Skeletal muscle tissue (tissue), 4 donors: ENCODE data around the gene CTNNA3. TPM values are rescaled to one million over a fixed set of nuclear protein-coding genes. Genes with fewer than 3 reads are reported as not detected.

Experiments used
- H3K27ac ChIP-seq: one replicate; pipeline ENCODE4 v1.7.0; 2013; ENCODE audit warnings: mild to moderate bottlenecking, low read depth, low read length, inconsistent platforms
- H3K27me3 ChIP-seq, 3 donors: one replicate each; pipeline ENCODE4 v1.7.0; 2013; ENCODE audit warnings: low read length in 3 of 3; ENCODE audit not compliant: control insufficient read depth in 3 of 3, insufficient read depth in 3 of 3
- H3K36me3 ChIP-seq, 3 donors: one replicate each; pipeline ENCODE4 v1.7.0; 2013; ENCODE audit warnings: low read length in 3 of 3; ENCODE audit not compliant: control insufficient read depth in 3 of 3, insufficient read depth in 3 of 3
- H3K4me1 ChIP-seq, 3 donors: one replicate each; pipeline ENCODE4 v1.7.0; 2013; ENCODE audit warnings: low read length in 3 of 3, mild to moderate bottlenecking in 3 of 3; ENCODE audit not compliant: control insufficient read depth in 3 of 3, insufficient read depth in 3 of 3
- H3K4me3 ChIP-seq, 3 donors: one replicate each; pipeline ENCODE4 v1.7.0; 2013; ENCODE audit warnings: low read length in 3 of 3
- H3K9ac ChIP-seq, 3 donors: one replicate each; pipeline ENCODE4 v1.7.0; 2013; ENCODE audit warnings: low read length in 3 of 3, mild to moderate bottlenecking in 3 of 3, moderate library complexity in 2 of 3, low read depth in 1 of 3
- H3K9me3 ChIP-seq, 3 donors: one replicate each; pipeline ENCODE4 v1.7.0; 2013; ENCODE audit warnings: low read length in 3 of 3; ENCODE audit not compliant: control insufficient read depth in 3 of 3
- total RNA-seq: library from RNA; depleted of rRNA; stranded (reverse); fragments of >200 nt; gene quantifications from one replicate; pipeline ENCODE4 v1.2.3, GENCODE V29; 2014
- donor health status: Osteomylitis.

CTNNA3 gene
- total RNA-seq, 1 donor from 2014 or later = 24.0 TPM

DNA sequence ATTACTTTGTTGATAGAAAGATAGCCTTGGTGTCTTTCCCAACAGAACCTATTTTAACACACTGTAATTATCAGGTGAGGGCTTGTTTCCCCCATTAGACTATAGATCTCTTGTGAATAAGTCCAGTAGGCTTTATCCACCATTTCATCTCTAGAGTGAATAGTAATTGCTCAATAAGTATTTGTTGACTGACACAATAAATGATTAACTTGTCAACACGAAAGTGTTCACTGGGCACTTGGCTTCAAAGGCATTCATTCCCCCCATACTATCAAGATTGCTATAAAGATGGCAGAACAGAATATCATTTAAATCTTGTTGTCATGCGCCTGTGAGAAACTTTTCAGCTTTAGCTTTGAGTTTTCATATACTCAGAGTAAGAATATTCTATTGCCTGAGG, 1194.6 kb downstream of the CTNNA3 start:
- Histone ChIP-seq H3K36me3 (no peaks in the 10 kb centered on the region), H3K27ac (no peak overlapping the region), H3K9ac (no peak overlapping the region), H3K9me3 (no peaks in the 10 kb centered on the region), H3K4me1 (no peaks in the 10 kb centered on the region), H3K4me3 (no peak overlapping the region), H3K27me3 (no peaks in the 10 kb centered on the region)

- Histone ChIP-seq H3K27me3 (no peaks in the 10 kb centered on the region), H3K9ac (no peak overlapping the region), H3K4me1 (no peaks in the 10 kb centered on the region), H3K9me3 (no peaks in the 10 kb centered on the region), H3K27ac (no peak overlapping the region), H3K36me3 (no peaks in the 10 kb centered on the region), H3K4me3 (no peak overlapping the region)
Observed at GRCh38 chr10:66483966-66484365, 1212.0 kb downstream of the CTNNA3 start.

DNA sequence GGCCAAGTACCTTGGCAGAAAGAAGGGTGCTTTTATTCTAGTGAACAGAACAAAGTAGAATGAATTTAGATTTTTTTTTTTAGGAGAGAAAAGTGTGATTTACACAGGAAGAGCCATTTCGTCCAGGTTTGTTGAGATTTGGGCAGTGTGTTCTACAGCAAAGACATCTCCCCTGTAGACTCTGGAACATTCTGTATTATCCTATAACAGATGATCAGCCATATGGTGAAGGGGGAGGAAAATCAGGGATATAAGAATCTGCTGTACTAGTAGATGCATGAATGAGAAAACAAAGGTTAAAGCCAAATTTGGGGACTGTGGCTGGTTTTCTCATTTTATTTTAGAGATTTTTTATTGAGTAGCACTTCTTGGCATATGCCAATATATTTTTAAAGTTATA, 1223.8 kb downstream of the CTNNA3 start:
- Histone ChIP-seq H3K27me3 (no peaks in the 10 kb centered on the region), H3K36me3 (no peaks in the 10 kb centered on the region), H3K9ac (no peak overlapping the region), H3K4me1 (no peaks in the 10 kb centered on the region), H3K9me3 (no peaks in the 10 kb centered on the region), H3K27ac (no peak overlapping the region), H3K4me3 (no peak overlapping the region)

GRCh38 chr10:66467042-66467441, 1229.0 kb downstream of the CTNNA3 start:
- no peak overlapping the region for H3K4me3 ChIP-seq
- no peak overlapping the region for H3K9ac ChIP-seq
- H3K9me3 ChIP-seq = no peaks in the 10 kb centered on the region
- no peaks in the 10 kb centered on the region for H3K4me1 ChIP-seq
- no peaks in the 10 kb centered on the region for H3K27me3 ChIP-seq
- H3K36me3 ChIP-seq = no peaks in the 10 kb centered on the region
- no peak overlapping the region for H3K27ac ChIP-seq

DNA sequence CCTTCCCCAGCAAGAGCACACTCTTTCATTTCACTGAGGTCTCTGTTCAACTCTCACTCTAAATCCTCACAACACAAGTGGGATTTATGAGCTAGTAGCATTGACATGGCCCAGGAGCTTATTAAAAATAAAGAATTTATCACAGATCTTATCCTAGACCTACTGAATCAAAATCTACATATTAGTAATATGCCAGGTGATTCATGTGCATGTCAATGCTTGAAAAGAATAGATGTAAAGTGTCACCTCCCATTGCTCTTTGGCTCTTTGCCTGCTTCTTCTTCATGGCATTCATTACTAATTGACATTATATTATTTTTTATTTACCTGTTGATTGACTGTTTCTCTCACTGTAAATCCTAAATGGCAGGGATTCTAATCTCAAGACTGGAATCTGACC, 1229.4 kb downstream of the CTNNA3 start:
- Histone ChIP-seq H3K36me3 (no peaks in the 10 kb centered on the region), H3K4me3 (no peak overlapping the region), H3K27ac (no peak overlapping the region), H3K9me3 (no peaks in the 10 kb centered on the region), H3K9ac (no peak overlapping the region), H3K27me3 (no peaks in the 10 kb centered on the region), H3K4me1 (no peaks in the 10 kb centered on the region)

DNA sequence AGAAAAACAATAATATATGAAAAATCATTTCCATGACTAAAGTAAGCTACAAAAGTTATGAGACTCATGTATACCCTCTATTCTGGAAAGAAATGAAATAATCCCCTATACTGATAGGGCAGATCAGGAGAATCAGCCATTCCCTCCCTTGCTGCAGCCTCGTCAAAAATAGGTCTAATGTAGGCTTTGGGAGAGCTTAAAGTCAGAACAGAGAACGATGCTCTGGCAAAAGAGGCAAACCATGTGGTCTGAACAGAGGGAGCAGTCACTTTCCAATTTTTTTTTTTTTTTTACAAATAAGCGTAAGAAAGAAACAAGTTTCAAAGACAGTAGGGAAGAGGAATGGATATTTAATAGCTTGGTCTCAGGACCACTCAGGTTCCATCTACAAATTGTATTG, 1232.4 kb downstream of the CTNNA3 start:
- Histone ChIP-seq H3K36me3 (no peaks in the 10 kb centered on the region), H3K27me3 (no peaks in the 10 kb centered on the region), H3K9me3 (no peaks in the 10 kb centered on the region), H3K9ac (no peak overlapping the region), H3K27ac (no peak overlapping the region), H3K4me1 (no peaks in the 10 kb centered on the region), H3K4me3 (no peak overlapping the region)

- H3K4me3 ChIP-seq = no peak overlapping the region
- no peaks in the 10 kb centered on the region for H3K4me1 ChIP-seq
- no peaks in the 10 kb centered on the region for H3K27me3 ChIP-seq
- no peak overlapping the region for H3K9ac ChIP-seq
- no peaks in the 10 kb centered on the region for H3K9me3 ChIP-seq
- no peaks in the 10 kb centered on the region for H3K36me3 ChIP-seq
- no peak overlapping the region for H3K27ac ChIP-seq
Observed at GRCh38 chr10:66457629-66458028, 1238.4 kb downstream of the CTNNA3 start.

DNA sequence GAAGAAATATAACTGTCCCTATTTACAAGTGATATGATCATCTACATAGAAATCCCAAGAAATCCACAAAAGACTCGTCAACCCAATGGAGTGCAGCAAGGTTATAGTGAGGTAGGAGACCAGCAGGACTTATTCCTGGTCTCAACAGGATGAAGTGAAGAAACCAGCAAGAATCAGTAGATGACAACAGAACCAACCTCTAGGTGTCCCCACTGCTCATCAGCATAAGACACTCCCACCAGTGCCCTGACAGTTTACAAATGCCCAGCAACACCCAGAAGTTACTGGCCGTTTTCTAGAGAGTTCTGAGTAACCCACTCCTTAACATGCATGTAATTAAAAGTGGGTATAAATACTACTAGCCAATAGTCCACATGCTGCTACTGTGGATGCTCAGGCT, 1240.7 kb downstream of the CTNNA3 start:
- Histone ChIP-seq H3K9me3 (no peaks in the 10 kb centered on the region), H3K4me1 (no peaks in the 10 kb centered on the region), H3K4me3 (no peak overlapping the region), H3K36me3 (no peaks in the 10 kb centered on the region), H3K9ac (no peak overlapping the region), H3K27me3 (no peaks in the 10 kb centered on the region), H3K27ac (no peak overlapping the region)

- no peak overlapping the region for H3K4me3 ChIP-seq
- H3K27ac ChIP-seq = no peak overlapping the region
- no peaks in the 10 kb centered on the region for H3K4me1 ChIP-seq
Observed at GRCh38 chr10:66440568-66440967, 1255.4 kb downstream of the CTNNA3 start.

GRCh38 chr10:66414943-66415342, 1281.1 kb downstream of the CTNNA3 start:
- no peak overlapping the region for H3K9ac ChIP-seq
- no peaks in the 10 kb centered on the region for H3K4me1 ChIP-seq
- no peak overlapping the region for H3K4me3 ChIP-seq
- no peaks in the 10 kb centered on the region for H3K27me3 ChIP-seq
- H3K9me3 ChIP-seq = peaks cover 0 to 3% (median 1%) of the 10 kb centered on the region in 3 donors
- no peaks in the 10 kb centered on the region for H3K36me3 ChIP-seq
- no peak overlapping the region for H3K27ac ChIP-seq

More at GRCh38 chr10:66440568-66440967, 1255.4 kb downstream of the CTNNA3 start:
- Histone ChIP-seq H3K36me3 (no peaks in the 10 kb centered on the region), H3K27me3 (no peaks in the 10 kb centered on the region), H3K9me3 (no peaks in the 10 kb centered on the region), H3K9ac (no peak overlapping the region)

GRCh38 chr10:66405566-66405965, 1290.4 kb downstream of the CTNNA3 start:
- no peaks in the 10 kb centered on the region for H3K36me3 ChIP-seq
- no peak overlapping the region for H3K4me3 ChIP-seq
- no peaks in the 10 kb centered on the region for H3K27me3 ChIP-seq
- H3K27ac ChIP-seq = no peak overlapping the region
- H3K4me1 ChIP-seq = no peaks in the 10 kb centered on the region
- no peak overlapping the region for H3K9ac ChIP-seq
- no peaks in the 10 kb centered on the region for H3K9me3 ChIP-seq
